ENCODE results near the gene GLUD1. TPM values are rescaled to one million over a fixed set of nuclear protein-coding genes. Genes with fewer than 3 reads are reported as not detected.

The GLUD1 gene
- total RNA-seq, 1 experiment from 2014 or later, result 101 TPM

DNA sequence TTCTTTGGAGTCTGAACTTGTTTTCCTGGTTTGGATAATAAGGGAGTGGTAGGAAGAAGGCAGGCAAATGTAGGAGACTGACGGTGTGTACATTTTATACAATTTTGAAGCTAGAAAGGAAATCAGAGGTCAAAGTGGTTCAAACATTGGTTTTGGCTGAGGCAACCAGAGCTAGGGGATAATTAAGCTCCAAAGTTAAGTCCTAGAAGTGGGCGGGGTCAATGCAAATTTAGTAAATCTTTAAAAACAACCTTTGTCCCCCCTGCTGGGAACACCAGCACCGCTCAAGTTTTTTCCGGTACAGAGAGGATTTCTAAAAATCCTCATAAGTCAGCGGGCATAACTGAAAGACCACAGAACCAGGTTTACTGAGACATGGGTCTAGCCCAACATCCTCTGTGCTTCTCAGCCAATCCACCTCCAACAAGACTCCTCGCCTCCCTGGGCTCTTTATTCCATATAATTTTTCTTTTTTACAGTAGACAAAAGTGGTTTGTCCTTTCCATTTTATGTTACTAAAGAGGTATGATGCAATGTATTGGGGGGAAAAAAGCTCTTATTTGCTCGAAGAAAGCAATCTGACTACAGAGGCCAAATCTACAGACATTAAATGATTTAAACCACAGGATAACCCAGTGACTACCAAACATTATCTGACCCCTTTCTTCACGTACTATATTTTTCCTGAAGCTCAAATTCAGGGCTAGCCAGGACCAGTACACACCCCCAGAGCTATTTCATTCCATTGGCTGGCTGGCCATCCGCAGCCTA lies 1.6 kb downstream of the GLUD1 start:
- Histone ChIP-seq H3K18ac (ENCODE audit: insufficient read length, low read depth, low read length) (no peak overlapping the region), H3K9ac (ENCODE audit: extremely low read depth, insufficient read length, low read length) (peak overlapping the region; percentile 87), H4K5ac (ENCODE audit: insufficient read length, low read depth, low read length) (no peak overlapping the region), H3K79me2 (ENCODE audit: insufficient read depth, low read length) (peaks cover 10% of the 10 kb centered on the region; the same call in 1 of the 2 replicates), H3K56ac (ENCODE audit: insufficient read length, low read depth, low read length) (no peak overlapping the region), H4K8ac (replicated peaks; ENCODE audit: insufficient read length, low read depth, low read length) (no peak overlapping the region), H3K23me2 (ENCODE audit: insufficient read length, low read depth, low read length, poor library complexity, severe bottlenecking) (peaks cover 6% of the 10 kb centered on the region), H3K4me1 (ENCODE audit: insufficient read depth, low read length) (no peaks in the 10 kb centered on the region), H3T11ph (ENCODE audit: low read length) (no peak overlapping the region), H2BK15ac (ENCODE audit: low read depth, low read length) (no peak overlapping the region), H3K14ac (ENCODE audit: insufficient read depth, low read length) (no peak overlapping the region), H3K79me1 (ENCODE audit: insufficient read depth, low read depth, low read length, poor library complexity, severe bottlenecking) (no peaks in the 10 kb centered on the region), H3K9me3 (ENCODE audit: control insufficient read depth, low read depth, low read length) (no peaks in the 10 kb centered on the region), H4K91ac (ENCODE audit: insufficient read length, low read depth, low read length) (no peak overlapping the region), H2BK5ac (ENCODE audit: insufficient read length, low read length) (no peak overlapping the region), H3K4ac (ENCODE audit: low read depth, low read length) (no peak overlapping the region), H2AK5ac (ENCODE audit: insufficient read length, low read length) (no peak overlapping the region), H3K27me3 (ENCODE audit: insufficient read depth, low read length) (no peaks in the 10 kb centered on the region), H3K23ac (ENCODE audit: insufficient read length, low read depth, low read length) (no peak overlapping the region), H4K20me1 (ENCODE audit: control insufficient read depth, insufficient read depth, insufficient read length) (no peaks in the 10 kb centered on the region), H3K27ac (ENCODE audit: insufficient read length, low read depth, low read length) (peak overlapping the region; percentile 19), H3K4me2 (ENCODE audit: insufficient read depth, insufficient read length, low read length) (peak overlapping the region; percentile 89), H2AFZ (ENCODE audit: low read length) (no peak overlapping the region), H2BK20ac (ENCODE audit: low read depth, low read length, poor library complexity, severe bottlenecking) (no peak overlapping the region), H2BK120ac (ENCODE audit: low read depth, low read length, poor library complexity, severe bottlenecking) (no peak overlapping the region), H2BK12ac (ENCODE audit: insufficient read length, low read depth, low read length) (no peak overlapping the region)
- peaks cover 5 to 23% (median 13%) of the 10 kb centered on the region in 3 experiments; a peak in 6 of 7 replicates for H3K36me3 Mint-ChIP-seq (ENCODE audit: insufficient read depth in 1 of 3, low read depth in 3 of 3)
- WGBS (ENCODE audit: extremely low coverage, insufficient read length, low lambda C conversion rate), result no CpG with 5 or more reads among the region's 9 CpGs
- H3K4me1 Mint-ChIP-seq, result peaks cover 35 to 36% of the 10 kb centered on the region in 2 experiments
- DNase-seq, result peak; percentile 40
- peak overlapping the region; percentile 91 to 96 for H3K4me3 Mint-ChIP-seq
- TF ChIP-seq, protein P1, sequence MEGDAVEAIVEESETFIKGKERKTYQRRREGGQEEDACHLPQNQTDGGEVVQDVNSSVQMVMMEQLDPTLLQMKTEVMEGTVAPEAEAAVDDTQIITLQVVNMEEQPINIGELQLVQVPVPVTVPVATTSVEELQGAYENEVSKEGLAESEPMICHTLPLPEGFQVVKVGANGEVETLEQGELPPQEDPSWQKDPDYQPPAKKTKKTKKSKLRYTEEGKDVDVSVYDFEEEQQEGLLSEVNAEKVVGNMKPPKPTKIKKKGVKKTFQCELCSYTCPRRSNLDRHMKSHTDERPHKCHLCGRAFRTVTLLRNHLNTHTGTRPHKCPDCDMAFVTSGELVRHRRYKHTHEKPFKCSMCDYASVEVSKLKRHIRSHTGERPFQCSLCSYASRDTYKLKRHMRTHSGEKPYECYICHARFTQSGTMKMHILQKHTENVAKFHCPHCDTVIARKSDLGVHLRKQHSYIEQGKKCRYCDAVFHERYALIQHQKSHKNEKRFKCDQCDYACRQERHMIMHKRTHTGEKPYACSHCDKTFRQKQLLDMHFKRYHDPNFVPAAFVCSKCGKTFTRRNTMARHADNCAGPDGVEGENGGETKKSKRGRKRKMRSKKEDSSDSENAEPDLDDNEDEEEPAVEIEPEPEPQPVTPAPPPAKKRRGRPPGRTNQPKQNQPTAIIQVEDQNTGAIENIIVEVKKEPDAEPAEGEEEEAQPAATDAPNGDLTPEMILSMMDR (conservative IDR thresholded peaks at IDR 0.05), result no peak
- peak overlapping the region; percentile 74 to 90 (median 80); a peak in 6 of 7 replicates for H3K27ac Mint-ChIP-seq
- H3K9me3 Mint-ChIP-seq, result peaks cover 0 to 3% of the 10 kb centered on the region in 2 experiments; a peak in 1 of 5 replicates
- H3K27me3 Mint-ChIP-seq (ENCODE audit: low read depth), result no peaks in the 10 kb centered on the region

Measured in H9 (cell line).